Measurements from ENCODE around the gene STK10.

Gene STK10

GRCh38 chr5:172145870-172146747, 41.9 kb downstream of the STK10 start:
- peak in 1 of 10 donors; percentile 82 for DNase-seq
- intact Hi-C loops (cut with DNase I) = no loop called here

- intact Hi-C loops (cut with DNase I) = no loop called here
- DNase-seq = peak in 1 of 10 donors; percentile 59
Measured at GRCh38 chr5:172144931-172145869, 42.8 kb downstream of the STK10 start.

GRCh38 chr5:172144291-172144815, 43.7 kb downstream of the STK10 start:
- intact Hi-C loops (cut with DNase I) = no loop called here
- peak in 5 of 10 donors; percentile 18 to 87 (median 60) for DNase-seq

- intact Hi-C loops (cut with DNase I) = no loop called here
- peak in 1 of 10 donors; percentile 17 for DNase-seq
Measured at GRCh38 chr5:172143875-172144274, 44.1 kb downstream of the STK10 start.

GRCh38 chr5:172142709-172143215, 45.3 kb downstream of the STK10 start:
- DNase-seq = peak in 1 of 10 donors; percentile 24
- intact Hi-C loops (cut with DNase I) = no loop called here

- intact Hi-C loops (cut with DNase I) = no loop called here
- DNase-seq = no peak
Measured at GRCh38 chr5:172141949-172142319, 46.1 kb downstream of the STK10 start.

GRCh38 chr5:172140866-172141265, 47.2 kb downstream of the STK10 start:
- intact Hi-C loops (cut with DNase I) = no loop called here
- DNase-seq = no peak

- DNase-seq = no peak
- intact Hi-C loops (cut with DNase I) = no loop called here
Measured at GRCh38 chr5:172140120-172140519, 47.9 kb downstream of the STK10 start.

- DNase-seq = no peak
- intact Hi-C loops (cut with DNase I) = no loop called here
Measured at GRCh38 chr5:172137046-172137445, 51.0 kb downstream of the STK10 start.

GRCh38 chr5:172133359-172134029, 54.5 kb downstream of the STK10 start:
- peak in 1 of 10 donors; percentile 55 for DNase-seq

GRCh38 chr5:172131690-172132089, 56.3 kb downstream of the STK10 start:
- intact Hi-C loops (cut with DNase I) = no loop called here
- DNase-seq = no peak

More at GRCh38 chr5:172133359-172134029, 54.5 kb downstream of the STK10 start:
- intact Hi-C loops (cut with DNase I) = no loop called here

- intact Hi-C loops (cut with DNase I) = no loop called here
- DNase-seq = peak in 1 of 10 donors; percentile 81
Measured at GRCh38 chr5:172129256-172129910, 58.6 kb downstream of the STK10 start.

GRCh38 chr5:172127581-172127980, 60.4 kb downstream of the STK10 start:
- DNase-seq = peak in 1 of 10 donors; percentile 75
- intact Hi-C loops (cut with DNase I) = no loop called here

- intact Hi-C loops (cut with DNase I) = no loop called here
- DNase-seq = peak in 8 of 10 donors; percentile 55 to 93 (median 66)
Measured at GRCh38 chr5:172123269-172123692, 64.7 kb downstream of the STK10 start.

GRCh38 chr5:172119921-172120688, 67.9 kb downstream of the STK10 start:
- DNase-seq = peak in 2 of 10 donors; percentile 70 to 80
- intact Hi-C loops (cut with DNase I) = no loop called here

GRCh38 chr5:172118891-172119290, 69.1 kb downstream of the STK10 start:
- DNase-seq = peak in 2 of 10 donors; percentile 38 to 61
- intact Hi-C loops (cut with DNase I) = no loop called here

- intact Hi-C loops (cut with DNase I) = no loop called here
Measured at GRCh38 chr5:172117977-172118701, 69.9 kb downstream of the STK10 start.

GRCh38 chr5:172115541-172115982, 72.5 kb downstream of the STK10 start:
- peak in 2 of 10 donors; percentile 62 to 80 for DNase-seq
- intact Hi-C loops (cut with DNase I) = no loop called here

More at GRCh38 chr5:172117977-172118701, 69.9 kb downstream of the STK10 start:
- peak in 2 of 10 donors; percentile 29 to 56 for DNase-seq
